Upper lobe of left lung (tissue), 6 donors: ENCODE data around the gene RIC8B. TPM values are rescaled to one million over a fixed set of nuclear protein-coding genes. Genes with fewer than 3 reads are reported as not detected.
A peak's percentile ranks its signal among the peaks of the same experiment; 100 is the strongest.

ENCODE experiments used
- ATAC-seq, 2 donors: fragments of 200-7000 bp; cut with Tn5 transposase; one replicate each; pipeline ENCODE4 v1.9.1; 2022; ENCODE audit warnings: mild to moderate bottlenecking in 2 of 2, moderate library complexity in 2 of 2; ENCODE audit not compliant: low FRiP score in 2 of 2
- DNase-seq, 2 donors: peaks; one replicate each; pipeline ENCODE4 v3.0.0-alpha.2; 2019 to 2020
- H3K27ac ChIP-seq, 4 donors: fragments of 200-600 bp; sonication (generic); one replicate each; pipeline ENCODE4 v1.5.1; 2016 to 2019
- H3K27me3 ChIP-seq, 4 donors: fragments of 200-600 bp; sonication (generic); one replicate each; pipeline ENCODE4 v1.5.1; 2017 to 2019
- H3K36me3 ChIP-seq, 4 donors: fragments of 200-600 bp; sonication (generic); one replicate each; pipeline ENCODE4 v1.5.1; 2016 to 2019
- H3K4me1 ChIP-seq, 4 donors: fragments of 200-600 bp; sonication (generic); one replicate each; pipeline ENCODE4 v1.5.1; 2018 to 2019
- H3K4me3 ChIP-seq, 4 donors: fragments of 200-600 bp; sonication (generic); one replicate each; pipeline ENCODE4 v1.5.1; 2017 to 2019; ENCODE audit warnings: mild to moderate bottlenecking in 2 of 4, moderate library complexity in 1 of 4
- H3K9me3 ChIP-seq, 4 donors: fragments of 200-600 bp; sonication (generic); one replicate each; pipeline ENCODE4 v1.5.1; 2018 to 2019
- CTCF ChIP-seq, 6 experiments: fragments of 450-650 bp in 4 of 6; fragments of 200-600 bp in 2 of 6; sonication (generic) in 2 of 6; IDR thresholded peaks; one replicate each; pipeline ENCODE4 v1.5.1; 2016 to 2019; ENCODE audit warnings: antibody characterized with exemption in 6 of 6
- EP300 ChIP-seq, 4 donors: sonication (generic); formaldehyde crosslinking; IDR thresholded peaks; one replicate each; pipeline ENCODE4 v1.5.1; 2017; ENCODE audit warnings: antibody characterized with exemption in 4 of 4, control low read depth in 2 of 4
- POLR2A ChIP-seq, 4 donors: fragments of 450-650 bp; IDR thresholded peaks; one replicate each; pipeline ENCODE4 v1.5.1; 2016 to 2017; ENCODE audit warnings: antibody characterized with exemption in 4 of 4, mild to moderate bottlenecking in 2 of 4
- POLR2AphosphoS5 ChIP-seq, 2 donors: sonication (generic); formaldehyde crosslinking; IDR thresholded peaks; one replicate each; pipeline ENCODE4 v1.5.1; 2017; ENCODE audit warnings: antibody characterized with exemption in 2 of 2
- WGBS, 2 donors: methylation state at CpG; one replicate each; pipeline ENCODE4 v1.1.5; 2017 to 2018; 5-methylcytosine and 5-hydroxymethylcytosine counted together
- total RNA-seq, 6 donors: library from RNA; depleted of rRNA in 4 of 6; stranded (reverse); fragments of >200 nt in 4 of 6; gene quantifications; one replicate each; pipeline versions ENCODE4 v1.1.0 to v1.2.1, GENCODE V29; 2016 to 2021
- donor health status: DM: no; HTN: no; CAD: no; lungs with moderate emphysema.
- donor health status: DM: no; HTN: yes; CAD: no; lungs with severe emphysema.

The RIC8B gene
- total RNA-seq, 6 donors from 2014 or later, result 7.8 to 27.2 (median 10.8) TPM

DNA sequence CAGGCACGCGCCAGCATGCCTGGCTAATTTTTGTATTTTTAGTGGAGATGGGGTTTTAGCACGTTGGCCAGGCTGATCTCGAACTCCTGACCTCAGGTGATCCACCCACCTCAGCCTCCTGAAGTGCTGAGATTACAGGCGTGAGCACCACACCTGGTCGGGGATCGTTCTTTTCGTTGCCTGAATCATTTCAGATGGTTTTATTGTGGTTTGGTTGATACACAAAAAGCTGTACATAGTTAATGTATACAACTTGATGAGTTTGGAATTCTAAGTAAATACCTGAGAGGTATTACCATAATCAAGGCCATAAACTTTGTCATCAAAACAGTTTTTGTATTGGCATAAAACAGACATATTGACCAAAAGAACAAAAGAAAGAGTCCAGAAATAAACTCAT lies 63.3 kb downstream of the RIC8B start:
- H3K36me3 ChIP-seq, result peaks cover 0 to 3% (median 0%) of the 10 kb centered on the region in 4 donors
- ATAC-seq, result no peak
- H3K4me3 ChIP-seq, result no peak overlapping the region
- 96 to 97% methylated on average over 8 of the region's 8 CpGs for WGBS, 2 donors
- no peak for DNase-seq
- no peaks in the 10 kb centered on the region for H3K9me3 ChIP-seq
- no peak for TF ChIP-seq POLR2AphosphoS5 (IDR thresholded peaks at IDR 0.05)
- TF ChIP-seq POLR2A (IDR thresholded peaks at IDR 0.05), result no peak
- H3K27me3 ChIP-seq, result no peaks in the 10 kb centered on the region
- H3K27ac ChIP-seq, result no peak overlapping the region
- H3K4me1 ChIP-seq, result peaks cover 8 to 25% (median 22%) of the 10 kb centered on the region in 4 donors

DNA sequence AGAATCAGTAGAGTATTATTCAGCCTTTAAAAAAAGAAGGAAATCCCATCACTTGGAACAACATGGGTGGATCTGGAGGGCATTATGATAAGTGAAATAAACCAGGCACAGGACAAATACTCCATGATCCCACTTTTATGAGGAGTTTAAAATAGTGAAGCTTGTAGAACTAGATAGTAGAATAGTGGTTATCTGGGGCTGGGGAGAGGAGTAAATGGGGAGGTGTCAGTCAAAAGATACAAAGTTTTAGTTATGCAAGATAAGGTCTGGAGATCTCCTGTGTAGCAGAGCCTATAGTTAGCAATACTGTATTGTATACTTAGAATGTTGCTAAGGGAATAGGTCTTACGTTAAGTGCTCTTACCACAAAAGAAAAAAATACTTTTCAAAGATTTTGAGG lies 64.9 kb downstream of the RIC8B start:
- DNase-seq, result no peak
- TF ChIP-seq POLR2AphosphoS5 (IDR thresholded peaks at IDR 0.05), result no peak
- no peak for TF ChIP-seq POLR2A (IDR thresholded peaks at IDR 0.05)
- no peak for TF ChIP-seq EP300 (IDR thresholded peaks at IDR 0.05)
- TF ChIP-seq CTCF (IDR thresholded peaks at IDR 0.05), result no peak
- Histone ChIP-seq H3K9me3 (no peaks in the 10 kb centered on the region), H3K27ac (no peak overlapping the region), H3K27me3 (no peaks in the 10 kb centered on the region), H3K4me3 (no peak overlapping the region), H3K36me3 (peaks cover 0 to 13% (median 0%) of the 10 kb centered on the region in 4 donors), H3K4me1 (peaks cover 8 to 25% (median 22%) of the 10 kb centered on the region in 4 donors)
- 65 to 71% methylated on average over 1 of the region's 1 CpG for WGBS, 2 donors
- no peak for ATAC-seq

DNA sequence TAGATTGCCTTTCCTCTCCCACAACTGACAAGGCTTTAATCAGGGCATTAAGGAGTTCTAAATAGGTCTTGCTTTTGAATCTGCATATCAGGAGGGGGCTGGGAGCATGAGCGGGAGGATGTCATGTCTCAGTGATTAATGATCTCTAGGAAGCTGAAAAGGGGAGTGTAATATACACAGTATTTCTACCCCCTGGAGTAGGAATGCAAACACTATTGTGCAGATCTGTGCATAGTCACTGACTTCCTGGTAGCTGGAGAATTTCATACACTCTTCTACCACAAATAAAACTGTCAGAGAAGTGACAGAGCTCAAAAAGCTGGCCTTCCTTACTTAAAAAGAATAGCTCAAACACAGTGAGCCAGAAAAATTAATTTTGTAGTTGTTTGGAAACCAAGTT lies 65.8 kb downstream of the RIC8B start:
- no peak for DNase-seq
- Histone ChIP-seq H3K4me1 (peaks cover 8 to 25% (median 22%) of the 10 kb centered on the region in 4 donors), H3K9me3 (no peaks in the 10 kb centered on the region), H3K27ac (peak overlapping the region in 3 of 4 donors; percentile 6 to 61 (median 40)), H3K4me3 (no peak overlapping the region), H3K27me3 (no peaks in the 10 kb centered on the region), H3K36me3 (peaks cover 0 to 18% (median 0%) of the 10 kb centered on the region in 4 donors)
- WGBS, 2 donors, result 14 to 20% methylated on average over 1 of the region's 1 CpG
- TF ChIP-seq POLR2A (IDR thresholded peaks at IDR 0.05), result no peak
- no peak for TF ChIP-seq CTCF (IDR thresholded peaks at IDR 0.05)
- no peak for TF ChIP-seq POLR2AphosphoS5 (IDR thresholded peaks at IDR 0.05)
- no peak for TF ChIP-seq EP300 (IDR thresholded peaks at IDR 0.05)
- peak in 1 of 2 donors; percentile 28 for ATAC-seq

DNA sequence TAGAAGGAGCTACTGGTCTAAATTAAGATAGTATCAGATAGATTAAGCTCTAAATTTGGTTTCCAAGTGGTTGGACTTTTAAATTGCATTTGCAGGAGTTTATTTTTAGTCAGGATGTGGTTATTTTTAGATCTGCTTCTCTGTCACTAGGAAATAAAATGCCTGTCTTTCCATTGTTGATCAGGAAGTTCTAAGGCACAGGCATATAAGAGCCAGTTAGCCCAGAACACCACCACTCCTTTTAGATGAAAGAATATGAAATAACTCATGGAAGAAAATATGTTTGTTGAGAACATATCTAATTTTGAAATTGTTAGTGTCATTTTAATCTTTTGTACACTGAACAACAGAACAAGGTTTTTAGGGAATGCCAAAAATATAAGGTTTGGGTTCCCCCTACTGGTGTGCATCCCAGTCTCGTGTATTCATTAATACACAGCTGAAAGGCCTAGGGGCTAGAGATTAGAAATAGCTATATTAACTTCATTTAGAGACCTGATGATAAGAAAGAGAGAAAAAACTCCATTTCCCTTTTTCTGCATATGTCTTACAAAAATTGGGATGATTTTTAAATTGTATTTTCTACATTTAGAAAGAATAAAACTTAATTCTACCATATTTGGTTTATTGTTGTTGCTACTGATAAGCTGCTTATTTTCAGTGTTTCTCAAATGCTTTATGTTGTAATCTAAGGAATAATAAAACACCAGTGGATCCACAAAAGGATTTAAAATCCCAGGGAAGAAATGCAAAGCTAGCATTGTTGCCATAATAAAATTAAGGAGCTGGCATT lies 67.2 kb downstream of the RIC8B start:
- peaks cover 0 to 28% (median 3%) of the 10 kb centered on the region in 4 donors for H3K36me3 ChIP-seq
- peaks cover 8 to 25% (median 22%) of the 10 kb centered on the region in 4 donors for H3K4me1 ChIP-seq
- no peaks in the 10 kb centered on the region for H3K9me3 ChIP-seq
- peak overlapping the region in 1 of 4 donors; percentile 59 for H3K27ac ChIP-seq
- no peaks in the 10 kb centered on the region for H3K27me3 ChIP-seq
- WGBS, 2 donors, result 10 to 13% methylated on average over 1 of the region's 1 CpG
- no peak for TF ChIP-seq EP300 (IDR thresholded peaks at IDR 0.05)
- TF ChIP-seq CTCF (IDR thresholded peaks at IDR 0.05), result peak in 4 of 6 experiments; percentile 49 to 62 (median 57)
- ATAC-seq, result peak in 1 of 2 donors; percentile 63
- peak in 1 of 2 donors; percentile 21 for DNase-seq
- no peak overlapping the region for H3K4me3 ChIP-seq

DNA sequence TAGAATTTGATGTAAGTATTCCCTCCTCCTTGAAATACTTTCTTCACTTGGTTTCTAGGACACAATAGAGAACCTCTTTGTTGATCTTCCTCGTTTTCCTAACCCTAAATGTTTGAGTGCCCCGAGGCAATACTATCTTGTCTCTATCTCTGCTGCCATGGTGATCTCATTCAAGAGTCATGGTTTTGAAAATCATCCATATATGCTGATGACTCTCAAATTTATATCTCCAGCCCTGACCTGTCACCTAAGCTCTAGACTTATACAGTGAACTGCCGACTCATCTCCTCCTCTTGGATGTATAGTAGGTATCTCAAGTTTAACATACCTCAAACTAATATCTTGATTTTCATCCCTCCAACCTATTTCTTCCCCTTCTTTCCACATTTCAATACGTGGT lies 71.4 kb downstream of the RIC8B start:
- no peak for DNase-seq
- WGBS, 2 donors, result 89 to 91% methylated on average over 4 of the region's 4 CpGs
- no peak overlapping the region for H3K4me3 ChIP-seq

More for the DNA sequence above, 71.4 kb downstream of the RIC8B start:
- Histone ChIP-seq H3K9me3 (no peaks in the 10 kb centered on the region), H3K4me1 (peaks cover 0 to 12% (median 9%) of the 10 kb centered on the region in 4 donors), H3K27ac (no peak overlapping the region), H3K27me3 (no peaks in the 10 kb centered on the region), H3K36me3 (peaks cover 0 to 31% (median 3%) of the 10 kb centered on the region in 4 donors)
- no peak for ATAC-seq
- no peak for TF ChIP-seq POLR2A (IDR thresholded peaks at IDR 0.05)
- TF ChIP-seq CTCF (IDR thresholded peaks at IDR 0.05), result no peak
- no peak for TF ChIP-seq POLR2AphosphoS5 (IDR thresholded peaks at IDR 0.05)
